ENCODE data around the gene ERICH6. TPM values are rescaled to one million over a fixed set of nuclear protein-coding genes. Genes with fewer than 3 reads are reported as not detected.

The ERICH6 gene
- total RNA-seq, 1 donor: under 0.01 TPM

DNA sequence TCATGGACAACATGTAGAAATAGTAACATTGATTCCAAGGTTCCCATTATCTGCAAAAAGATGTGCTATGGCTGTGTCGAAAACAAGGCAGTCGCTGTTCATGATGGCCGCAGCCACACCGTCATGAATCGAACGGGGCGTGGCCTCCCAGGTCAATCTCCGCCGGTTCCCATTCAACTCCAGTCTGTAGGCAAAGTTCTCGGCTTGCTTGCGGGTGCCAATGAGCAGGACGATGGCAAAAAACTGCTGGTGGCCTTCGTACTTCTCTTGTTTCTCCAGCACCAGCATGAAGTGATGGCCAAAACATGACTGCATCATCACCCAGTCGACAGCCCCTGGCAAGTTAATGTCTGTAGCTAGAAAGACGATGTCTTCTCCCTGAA is 38.4 kb upstream of the ERICH6 start:
- Histone ChIP-seq H3K27me3 (ENCODE audit: insufficient read depth, low read length) (no peaks in the 10 kb centered on the region), H2AFZ (ENCODE audit: low read length) (no peak overlapping the region), H3K36me3 (ENCODE audit: insufficient read depth, low read length) (peaks cover 13% of the 10 kb centered on the region), H3K27ac (ENCODE audit: low read depth, low read length) (no peak overlapping the region), H4K20me1 (ENCODE audit: insufficient read depth, low read length) (peaks cover 46% of the 10 kb centered on the region), H3K79me2 (ENCODE audit: insufficient read depth, low read length) (peaks cover 64% of the 10 kb centered on the region), H3K4me3 (ENCODE audit: insufficient read depth, low read length) (no peak overlapping the region), H3K4me2 (ENCODE audit: insufficient read depth, low read length) (no peak overlapping the region), H3K9me3 (ENCODE audit: low read depth, low read length) (no peaks in the 10 kb centered on the region), H3K4me1 (ENCODE audit: insufficient read depth, low read length) (peaks cover 47% of the 10 kb centered on the region)
- DNase-seq (ENCODE audit: insufficient read length, low spot score, missing footprints): no peak
- TF ChIP-seq, protein P1, sequence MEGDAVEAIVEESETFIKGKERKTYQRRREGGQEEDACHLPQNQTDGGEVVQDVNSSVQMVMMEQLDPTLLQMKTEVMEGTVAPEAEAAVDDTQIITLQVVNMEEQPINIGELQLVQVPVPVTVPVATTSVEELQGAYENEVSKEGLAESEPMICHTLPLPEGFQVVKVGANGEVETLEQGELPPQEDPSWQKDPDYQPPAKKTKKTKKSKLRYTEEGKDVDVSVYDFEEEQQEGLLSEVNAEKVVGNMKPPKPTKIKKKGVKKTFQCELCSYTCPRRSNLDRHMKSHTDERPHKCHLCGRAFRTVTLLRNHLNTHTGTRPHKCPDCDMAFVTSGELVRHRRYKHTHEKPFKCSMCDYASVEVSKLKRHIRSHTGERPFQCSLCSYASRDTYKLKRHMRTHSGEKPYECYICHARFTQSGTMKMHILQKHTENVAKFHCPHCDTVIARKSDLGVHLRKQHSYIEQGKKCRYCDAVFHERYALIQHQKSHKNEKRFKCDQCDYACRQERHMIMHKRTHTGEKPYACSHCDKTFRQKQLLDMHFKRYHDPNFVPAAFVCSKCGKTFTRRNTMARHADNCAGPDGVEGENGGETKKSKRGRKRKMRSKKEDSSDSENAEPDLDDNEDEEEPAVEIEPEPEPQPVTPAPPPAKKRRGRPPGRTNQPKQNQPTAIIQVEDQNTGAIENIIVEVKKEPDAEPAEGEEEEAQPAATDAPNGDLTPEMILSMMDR (IDR thresholded peaks at IDR 0.05; ENCODE audit: extremely low read depth, low read depth, low read length): no peak

DNA sequence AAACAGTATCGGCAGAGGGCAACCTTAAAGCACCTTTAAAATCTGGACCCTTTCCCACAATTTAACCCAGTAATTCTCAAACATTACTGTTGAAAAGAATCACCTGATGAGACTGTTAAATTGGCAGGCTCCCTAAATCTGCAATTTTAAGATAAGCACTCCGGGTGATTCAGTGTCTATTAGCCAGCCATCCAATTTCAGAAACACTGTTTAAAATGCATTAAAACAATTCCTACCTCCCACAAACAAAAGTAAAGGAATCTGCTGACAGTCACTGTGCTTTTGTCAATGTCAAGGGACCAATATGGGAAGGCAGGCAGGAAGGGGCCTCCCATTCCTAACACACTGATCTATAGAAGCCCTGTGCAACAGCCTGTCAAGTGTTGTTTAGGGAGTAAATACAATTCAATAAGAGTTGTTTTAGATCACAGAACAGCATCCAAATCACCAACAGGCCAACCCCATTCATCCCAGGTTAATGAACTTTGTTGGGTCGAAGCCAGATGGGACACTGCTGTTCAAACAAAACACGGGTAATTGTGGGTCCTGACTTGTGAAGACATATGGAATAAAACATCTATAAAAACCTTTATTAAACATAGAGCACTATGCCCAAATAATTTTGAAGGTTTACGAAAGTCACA is 37.9 kb upstream of the ERICH6 start:
- H3K4me3 ChIP-seq (ENCODE audit: insufficient read depth, low read length): no peak overlapping the region
- no peak for DNase-seq (ENCODE audit: insufficient read length, low spot score, missing footprints)

DNA sequence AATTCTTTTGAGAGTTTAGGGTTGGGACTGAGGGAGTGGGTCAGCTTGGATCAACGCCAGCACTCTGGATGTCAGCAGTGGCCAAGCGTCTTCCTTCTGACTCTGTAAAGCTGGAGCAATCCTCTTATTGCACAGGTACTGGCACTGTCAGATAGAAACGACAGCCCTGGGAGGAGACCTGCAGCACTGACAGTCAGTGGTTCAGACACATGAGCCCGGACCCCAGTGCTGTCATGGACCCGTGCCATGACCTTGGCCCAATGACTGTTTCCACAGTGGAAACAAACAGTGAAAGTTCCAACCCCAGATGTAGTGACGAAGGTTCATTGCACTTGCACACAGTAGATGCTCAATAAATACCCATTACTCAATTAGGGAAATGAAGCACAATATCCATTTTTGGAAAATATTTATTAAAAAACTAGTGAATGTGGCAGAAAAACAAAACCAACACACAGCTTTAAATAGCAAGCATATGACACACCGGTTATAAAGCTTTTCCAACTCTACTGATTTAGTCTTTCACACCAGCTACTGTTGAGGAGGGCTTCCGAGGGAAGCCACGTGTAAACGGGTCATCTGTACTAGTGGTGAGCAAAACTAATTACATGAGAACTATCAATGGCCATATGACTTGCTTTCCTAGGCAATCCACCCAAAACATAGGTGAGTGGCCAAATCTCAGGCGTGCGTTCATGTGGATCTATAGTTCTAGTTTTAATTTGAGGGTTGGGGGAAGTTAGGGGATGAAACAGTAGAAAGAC is 37.2 kb upstream of the ERICH6 start:
- DNase-seq (ENCODE audit: insufficient read length, low spot score, missing footprints): no peak
- Histone ChIP-seq H4K20me1 (ENCODE audit: insufficient read depth, low read length) (peaks cover 39% of the 10 kb centered on the region), H3K27me3 (ENCODE audit: insufficient read depth, low read length) (no peaks in the 10 kb centered on the region), H3K9me3 (ENCODE audit: low read depth, low read length) (no peaks in the 10 kb centered on the region), H3K27ac (ENCODE audit: low read depth, low read length) (no peak overlapping the region), H3K4me1 (ENCODE audit: insufficient read depth, low read length) (peaks cover 39% of the 10 kb centered on the region), H3K36me3 (ENCODE audit: insufficient read depth, low read length) (peaks cover 13% of the 10 kb centered on the region), H3K4me3 (ENCODE audit: insufficient read depth, low read length) (no peak overlapping the region), H3K79me2 (ENCODE audit: insufficient read depth, low read length) (peaks cover 52% of the 10 kb centered on the region), H3K4me2 (ENCODE audit: insufficient read depth, low read length) (no peak overlapping the region), H2AFZ (ENCODE audit: low read length) (no peak overlapping the region)
- TF ChIP-seq, protein P1 (IDR thresholded peaks at IDR 0.05; ENCODE audit: extremely low read depth, low read depth, low read length): no peak

More for the DNA sequence above, 37.9 kb upstream of the ERICH6 start:
- H3K27me3 ChIP-seq (ENCODE audit: insufficient read depth, low read length): no peaks in the 10 kb centered on the region
- H3K36me3 ChIP-seq (ENCODE audit: insufficient read depth, low read length): peaks cover 13% of the 10 kb centered on the region
- H3K27ac ChIP-seq (ENCODE audit: low read depth, low read length): no peak overlapping the region
- peaks cover 42% of the 10 kb centered on the region for H3K4me1 ChIP-seq (ENCODE audit: insufficient read depth, low read length)
- H3K9me3 ChIP-seq (ENCODE audit: low read depth, low read length): no peaks in the 10 kb centered on the region
- TF ChIP-seq, protein P1 (IDR thresholded peaks at IDR 0.05; ENCODE audit: extremely low read depth, low read depth, low read length): no peak
- peaks cover 59% of the 10 kb centered on the region for H3K79me2 ChIP-seq (ENCODE audit: insufficient read depth, low read length)
- no peak overlapping the region for H2AFZ ChIP-seq (ENCODE audit: low read length)
- H4K20me1 ChIP-seq (ENCODE audit: insufficient read depth, low read length): peaks cover 40% of the 10 kb centered on the region
- no peak overlapping the region for H3K4me2 ChIP-seq (ENCODE audit: insufficient read depth, low read length)
